Stimulated activated CD8-positive, alpha-beta memory T cell treated with anti-CD3 and anti-CD28 coated beads, Interleukin-7, amount 100 ng/mL, for 48 hours (primary cell): Measurements from ENCODE around the gene CACNA1G.

ENCODE experiments used
- DNase-seq, 2 donors: peaks; one replicate each; pipeline ENCODE4 v3.0.0-alpha.2; 2020; ENCODE audit warnings: low read depth in 1 of 2; ENCODE audit errors: extremely low read depth in 1 of 2

The CACNA1G gene

DNA sequence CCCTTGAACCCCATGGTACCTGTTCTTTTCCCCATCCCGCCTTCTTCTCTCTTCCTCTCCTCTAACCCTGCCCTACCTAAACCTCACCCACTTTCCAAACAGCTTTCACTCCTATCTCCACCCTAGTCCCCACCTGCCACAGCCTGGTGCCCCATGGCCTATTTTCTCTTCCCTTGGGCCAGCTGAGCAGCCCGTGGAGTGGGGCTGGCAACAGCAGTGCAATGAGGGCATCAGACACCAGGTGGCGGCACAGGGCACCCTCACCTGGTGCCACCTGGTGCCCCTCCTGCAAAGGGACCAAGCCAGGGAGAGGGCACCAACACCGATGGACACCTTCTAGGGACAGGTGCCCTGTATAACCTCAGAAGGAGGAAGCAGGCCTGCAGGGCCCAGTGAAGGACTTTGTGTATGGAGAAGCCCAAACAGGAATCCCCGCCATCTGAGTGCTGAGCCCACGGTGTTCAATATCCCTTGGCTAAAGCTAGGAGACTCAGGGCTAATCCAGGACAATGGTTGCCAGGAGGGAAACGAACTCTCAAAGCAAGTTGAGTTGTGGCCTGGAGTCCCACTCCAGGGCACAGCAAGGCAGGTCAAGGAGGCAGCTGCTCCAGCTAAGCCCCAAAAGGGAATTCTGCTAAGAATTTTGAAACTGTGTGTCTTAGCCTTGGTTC, 70.1 kb downstream of the CACNA1G start:
- peak; percentile 9 to 21 for DNase-seq

DNA sequence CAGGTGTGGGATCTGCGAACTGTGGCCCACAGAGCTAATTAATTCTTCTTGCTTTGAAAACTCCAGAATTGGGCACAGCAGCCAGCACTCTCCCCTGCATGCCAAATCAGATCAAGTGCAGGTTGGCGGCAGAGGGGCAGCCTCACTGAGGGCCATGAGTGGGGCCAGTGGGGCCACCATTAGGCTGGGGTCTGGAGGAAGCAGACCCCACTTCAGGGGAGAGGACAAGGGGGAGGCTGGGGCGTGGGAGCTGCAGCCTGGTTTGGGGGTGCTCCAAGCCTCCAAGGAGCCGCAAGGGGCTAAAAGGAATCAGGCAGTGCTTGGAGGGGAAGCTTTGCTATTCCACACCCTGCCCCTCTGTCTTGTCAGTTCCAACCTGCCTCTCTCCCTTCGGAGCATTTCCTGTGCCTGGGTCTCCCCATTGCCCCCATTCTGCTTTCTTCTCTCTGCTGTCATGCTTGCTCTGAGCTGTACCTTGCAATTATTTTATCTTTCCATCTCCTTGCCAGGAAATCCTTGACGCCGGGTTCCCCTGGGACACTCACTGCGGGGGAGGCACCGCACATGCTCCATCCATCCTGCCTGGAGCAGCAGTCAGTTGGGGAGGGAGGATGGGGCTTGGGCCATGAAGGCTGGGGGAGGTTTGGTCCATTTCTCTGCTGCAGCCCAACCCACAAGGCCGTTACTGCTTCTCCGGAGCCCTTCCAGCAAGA, 70.8 kb downstream of the CACNA1G start:
- DNase-seq = no peak

DNA sequence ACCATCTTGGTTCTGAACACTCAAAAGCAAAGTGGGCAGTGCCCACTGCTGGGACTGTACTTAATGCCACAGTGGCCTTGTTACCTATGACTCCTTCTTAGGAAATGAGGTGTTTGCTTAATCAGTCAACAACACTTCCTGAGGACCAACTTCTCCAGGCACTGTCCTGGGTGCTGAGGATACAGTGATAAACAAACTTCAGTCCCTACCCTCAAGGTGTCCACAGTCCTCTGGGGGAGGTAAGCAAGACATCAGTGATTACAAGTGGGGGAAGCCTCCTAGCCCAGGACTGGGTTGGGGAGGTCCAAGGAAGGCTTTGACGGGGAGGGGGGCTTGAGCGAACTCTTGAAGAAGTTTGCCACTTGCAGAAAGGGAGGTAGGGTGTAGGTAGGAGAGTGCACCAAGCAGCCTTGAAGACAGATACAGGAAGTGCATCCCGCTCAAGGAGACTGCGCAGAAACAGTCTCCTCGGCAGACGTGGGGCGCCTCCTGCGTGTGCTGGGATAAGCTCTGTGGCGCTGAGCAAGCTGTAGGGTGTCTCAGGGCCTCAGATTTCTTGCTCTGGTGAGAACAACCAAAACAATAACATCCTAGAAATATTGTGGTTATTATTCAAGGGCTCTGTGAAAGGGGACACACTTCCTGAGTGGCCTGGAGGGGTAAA, 71.5 kb downstream of the CACNA1G start:
- no peak for DNase-seq

DNA sequence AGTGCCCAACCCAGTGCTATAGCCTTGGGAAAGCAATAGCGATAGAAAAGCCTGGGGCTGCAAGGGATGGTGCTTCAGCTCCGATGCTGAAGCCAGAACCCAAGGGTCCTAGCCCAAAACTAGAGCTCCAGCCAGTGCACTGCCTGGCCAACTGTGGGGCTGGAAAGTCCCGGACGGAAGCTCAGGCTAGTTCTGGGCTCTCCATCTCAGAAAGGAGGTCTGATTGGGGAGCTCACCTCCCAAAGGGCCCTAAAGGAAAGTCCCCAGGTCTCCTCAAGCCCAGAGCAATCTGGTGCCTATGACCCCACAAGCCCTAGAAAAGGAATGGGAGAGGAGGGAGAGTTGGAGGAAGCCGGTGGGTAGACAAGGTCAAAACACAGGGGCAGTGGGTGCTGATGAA, 72.1 kb downstream of the CACNA1G start:
- no peak for DNase-seq

DNA sequence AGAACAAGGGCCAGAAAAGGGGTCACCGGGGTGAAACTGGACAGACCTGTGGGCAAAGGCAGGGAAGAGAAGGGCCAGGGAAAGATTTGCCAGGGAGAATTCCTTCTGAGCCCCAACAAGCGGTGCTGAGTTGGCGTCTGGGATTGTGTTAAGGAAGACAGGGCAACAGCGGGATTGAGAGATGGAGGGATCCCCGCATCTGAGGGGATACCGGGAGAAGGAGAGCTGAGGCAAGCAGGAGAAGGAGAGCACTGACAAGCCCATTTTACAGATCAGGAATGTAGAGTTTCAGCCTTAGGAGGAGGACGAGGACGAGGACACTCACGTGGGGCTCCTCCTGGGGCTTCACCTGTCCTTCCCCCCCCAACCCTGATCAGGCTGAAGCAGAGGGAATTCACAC, 73.2 kb downstream of the CACNA1G start:
- no peak for DNase-seq

DNA sequence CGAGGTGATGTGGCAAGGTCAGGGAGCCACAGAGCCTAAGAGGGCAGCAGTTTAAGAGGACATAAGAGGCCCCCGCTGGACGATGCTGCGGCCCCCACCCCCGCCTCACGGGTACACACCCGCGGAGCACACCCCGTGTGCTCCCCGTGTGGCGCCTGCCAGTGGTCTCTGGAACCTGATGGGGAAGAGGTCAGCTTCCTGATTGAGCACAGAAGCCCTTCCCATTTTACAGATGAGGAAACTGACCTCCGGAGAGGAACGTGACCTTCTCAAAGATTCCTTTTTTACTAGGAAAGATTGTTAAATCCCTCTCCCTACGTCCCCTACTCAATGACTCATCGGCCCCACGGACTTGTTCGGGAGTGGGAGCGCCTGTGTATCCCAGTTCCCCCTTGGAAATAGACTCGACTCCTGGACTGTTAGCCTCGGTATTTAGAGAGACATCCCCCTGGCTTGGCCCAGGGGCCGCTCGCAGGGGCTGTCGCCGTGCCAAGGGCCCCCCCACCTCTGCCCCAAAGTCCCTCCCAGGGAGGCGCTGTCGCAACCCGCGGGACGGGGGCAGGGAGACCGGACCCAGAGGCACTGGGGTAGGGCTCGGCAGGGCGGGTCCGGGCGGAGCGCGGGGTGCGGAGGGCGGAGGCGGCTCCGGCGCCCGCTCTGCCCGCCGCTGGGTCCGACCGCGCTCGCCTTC, 73.9 kb downstream of the CACNA1G start, which contains the start of gene ABCC3:
TSS of gene ABCC3 (plus strand) at position 658 of the 691 bp plus-strand sequence. CDS start 56 bp downstream, outside the sequence.
- DNase-seq = no peak

DNA sequence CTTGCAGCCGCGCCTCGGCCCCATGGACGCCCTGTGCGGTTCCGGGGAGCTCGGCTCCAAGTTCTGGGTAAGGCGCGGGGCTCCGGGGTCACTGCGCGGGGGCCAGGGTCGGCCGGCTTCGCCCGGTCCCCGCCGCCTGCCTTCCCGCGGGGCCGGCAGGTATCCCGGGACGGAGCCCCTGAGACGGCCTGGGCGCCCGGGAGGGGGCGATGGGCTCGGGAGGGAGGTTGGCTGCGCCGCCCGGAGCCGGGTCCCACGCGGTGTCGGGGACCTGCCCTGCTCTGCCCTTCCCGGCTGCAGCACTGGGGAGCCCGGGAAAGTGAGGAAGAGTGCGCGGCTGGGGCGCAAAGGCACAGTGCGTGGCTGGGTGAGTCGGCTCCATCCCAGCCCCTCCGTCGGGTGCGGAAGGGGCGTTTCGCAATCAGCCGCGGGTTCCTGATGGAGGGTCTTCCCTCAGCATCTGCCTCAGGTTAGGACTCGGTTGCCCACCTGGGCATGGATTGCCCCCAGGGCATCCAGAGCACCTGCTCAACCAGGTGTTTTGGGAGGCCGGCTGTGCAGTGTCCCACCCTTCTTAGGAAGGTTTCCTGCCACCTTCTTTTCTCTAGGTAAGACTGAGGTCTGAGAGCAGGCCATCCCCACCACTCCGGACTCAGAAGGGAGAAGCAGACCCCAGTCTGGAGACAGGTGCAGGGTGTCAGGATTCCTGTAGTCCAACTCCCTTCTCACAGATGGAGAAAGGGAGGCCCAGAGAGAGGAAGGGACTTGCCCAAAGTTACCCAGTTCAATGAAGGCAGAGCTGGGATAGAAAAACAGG, 74.6 kb downstream of the CACNA1G start:
- DNase-seq = no peak

DNA sequence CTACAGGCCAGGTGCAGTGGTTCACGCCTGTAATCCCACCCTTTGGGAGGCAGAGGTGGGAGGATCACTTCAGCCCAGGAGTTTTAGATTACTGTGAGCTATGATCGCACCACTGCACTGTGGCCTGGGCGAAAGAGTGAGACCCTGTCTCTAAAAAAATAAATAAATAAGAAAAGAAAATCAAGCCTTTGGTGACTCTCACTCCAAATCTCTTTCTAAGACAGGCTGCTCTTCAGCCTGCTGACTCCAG, 75.1 kb downstream of the CACNA1G start:
- DNase-seq = no peak

DNA sequence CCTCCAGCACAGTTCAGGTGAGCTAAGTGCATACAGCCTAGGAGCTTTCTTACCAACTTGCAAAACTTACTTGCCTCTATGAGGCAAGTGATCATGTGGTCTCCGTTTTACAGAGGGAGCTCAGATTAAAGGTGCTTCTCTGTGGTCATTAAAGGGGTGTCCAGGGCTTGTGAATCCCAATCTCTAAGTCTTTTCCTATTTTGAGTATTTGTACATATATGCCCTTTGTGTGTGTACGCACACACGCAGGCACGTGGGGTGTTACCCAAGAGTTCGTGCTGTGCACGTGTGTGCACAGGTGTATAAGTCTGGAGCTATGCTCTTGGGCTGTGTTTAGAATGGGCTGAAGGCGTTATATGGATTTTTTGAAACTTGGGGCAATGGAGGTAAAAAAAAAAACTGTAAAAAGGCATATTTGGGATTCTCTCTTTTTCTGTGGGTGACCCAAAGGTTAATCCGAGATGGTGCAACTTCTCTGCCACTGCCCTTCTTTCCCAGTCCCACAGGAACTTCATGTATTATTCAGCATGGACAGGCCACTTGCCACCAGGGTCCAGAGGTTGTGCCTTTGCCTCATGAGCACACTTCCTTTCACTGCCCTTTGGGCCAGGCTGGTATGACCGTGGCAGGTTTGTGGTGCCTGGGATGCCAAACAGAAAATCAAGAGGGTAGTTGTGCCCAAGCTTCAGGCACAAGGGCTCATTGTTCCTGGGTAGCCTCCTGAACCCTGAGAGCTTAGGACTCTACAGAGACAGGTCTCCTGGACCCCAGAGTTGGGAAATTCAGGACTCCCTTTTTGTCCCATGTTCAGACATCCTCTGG, 75.7 kb downstream of the CACNA1G start:
- no peak for DNase-seq

DNA sequence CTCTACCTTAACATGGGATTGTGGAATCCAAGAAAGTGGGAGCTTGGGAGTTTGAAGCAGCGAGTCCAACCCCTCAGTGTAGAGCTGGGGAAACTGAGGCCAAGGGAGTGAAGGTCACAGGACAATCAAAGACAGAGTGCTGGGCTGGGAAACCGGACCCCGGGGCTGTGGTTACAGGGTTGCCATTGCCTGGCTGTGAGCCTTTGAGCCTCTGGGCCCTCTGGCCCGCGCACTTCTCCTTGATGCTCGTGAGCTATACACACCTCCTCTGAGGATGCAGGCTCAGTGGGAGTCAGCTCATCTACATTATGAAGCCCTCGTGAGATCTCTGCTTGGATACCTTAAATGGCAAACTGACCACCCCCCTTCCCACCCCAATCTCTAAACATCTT, 76.3 kb downstream of the CACNA1G start:
- DNase-seq = no peak

DNA sequence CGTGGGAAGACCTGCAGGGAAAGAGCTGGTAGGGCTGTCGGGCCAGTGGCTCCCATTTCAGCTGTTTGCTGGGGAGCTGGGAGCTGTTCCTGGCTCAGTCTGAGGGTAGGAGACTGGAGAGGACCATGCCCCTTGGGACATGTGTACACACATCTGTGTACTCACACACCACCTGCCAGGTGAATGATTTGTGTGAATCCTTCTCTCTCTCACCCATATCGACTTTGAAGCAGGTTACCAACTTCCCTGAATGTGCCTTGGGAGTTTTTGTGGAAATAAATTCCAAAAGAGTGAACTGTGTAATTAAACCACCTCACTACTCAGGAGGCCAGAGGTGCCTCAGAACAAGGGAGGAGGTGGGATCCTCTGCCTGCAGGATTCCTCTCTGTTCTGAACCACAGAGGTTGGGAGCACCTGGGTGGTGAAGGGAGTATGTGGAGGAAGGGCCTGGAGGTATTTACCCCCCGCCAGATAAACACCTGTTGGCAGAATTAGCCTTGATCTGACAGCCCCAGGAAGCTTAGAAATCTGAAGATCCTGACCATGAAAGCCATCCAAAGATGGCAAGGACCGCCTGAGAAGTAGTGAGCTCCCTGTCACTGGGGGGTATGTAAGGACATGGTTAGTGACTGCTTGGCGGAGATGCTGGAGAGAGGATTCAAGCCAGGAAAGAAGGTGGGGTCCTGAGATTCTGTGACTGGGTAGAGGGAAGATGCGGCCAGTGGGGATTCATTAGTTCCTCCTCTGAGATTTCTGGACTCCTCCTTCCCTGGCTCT, 77.5 kb downstream of the CACNA1G start:
- DNase-seq = no peak

DNA sequence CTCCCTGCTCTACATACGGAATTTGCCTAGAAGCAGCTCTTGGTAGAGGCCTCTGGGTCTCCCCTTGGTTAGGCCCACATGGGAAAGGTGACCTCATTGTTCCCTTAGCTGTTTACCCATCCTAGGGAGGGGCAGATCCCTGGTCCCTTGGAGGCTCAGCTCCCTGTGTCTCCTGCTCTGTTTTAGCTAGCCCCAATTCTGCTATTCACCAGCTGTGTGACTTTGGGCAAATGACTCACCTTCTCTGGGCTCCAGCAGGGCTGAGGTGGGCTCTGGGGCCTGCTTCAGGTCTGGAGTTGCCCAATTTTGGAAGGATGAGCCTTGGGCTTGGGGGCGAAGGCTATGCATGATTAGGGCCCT, 78.1 kb downstream of the CACNA1G start:
- DNase-seq = no peak

DNA sequence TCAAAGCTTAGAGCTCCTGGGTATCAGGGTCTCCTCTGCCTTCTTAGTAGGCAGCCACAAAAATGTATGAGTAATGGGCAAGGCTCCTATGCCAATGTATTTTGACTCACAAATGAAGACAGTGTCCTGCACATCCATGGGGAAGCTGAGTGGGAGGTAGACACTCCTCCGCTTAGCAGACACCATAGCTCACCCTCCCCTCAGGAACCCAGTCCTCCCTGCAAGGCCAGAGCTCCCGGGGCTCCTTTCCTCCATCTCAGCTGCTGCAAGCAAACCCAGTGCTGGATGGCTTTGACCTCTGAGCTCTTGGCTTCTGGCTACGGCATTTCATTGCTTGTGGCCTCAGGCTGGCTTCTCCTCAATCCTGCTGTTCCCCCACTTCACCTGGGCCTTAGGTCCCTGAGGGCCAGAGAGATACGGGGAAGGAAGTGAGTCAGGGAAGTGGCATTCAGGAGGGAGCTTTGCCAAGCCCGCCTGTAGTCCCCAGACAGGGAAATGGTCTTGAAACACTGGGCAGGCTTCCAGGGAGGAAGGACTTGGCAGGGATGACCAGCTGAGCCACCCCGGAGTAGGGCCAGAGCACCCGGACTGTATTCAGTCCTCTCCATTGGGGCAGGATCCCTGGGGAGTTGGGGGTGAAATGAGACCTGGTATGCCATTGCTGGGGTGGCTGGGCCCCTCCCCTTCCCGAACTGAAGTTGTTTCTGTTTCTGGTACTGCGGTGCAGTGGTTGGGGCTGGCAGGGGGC, 78.6 kb downstream of the CACNA1G start:
- no peak for DNase-seq

DNA sequence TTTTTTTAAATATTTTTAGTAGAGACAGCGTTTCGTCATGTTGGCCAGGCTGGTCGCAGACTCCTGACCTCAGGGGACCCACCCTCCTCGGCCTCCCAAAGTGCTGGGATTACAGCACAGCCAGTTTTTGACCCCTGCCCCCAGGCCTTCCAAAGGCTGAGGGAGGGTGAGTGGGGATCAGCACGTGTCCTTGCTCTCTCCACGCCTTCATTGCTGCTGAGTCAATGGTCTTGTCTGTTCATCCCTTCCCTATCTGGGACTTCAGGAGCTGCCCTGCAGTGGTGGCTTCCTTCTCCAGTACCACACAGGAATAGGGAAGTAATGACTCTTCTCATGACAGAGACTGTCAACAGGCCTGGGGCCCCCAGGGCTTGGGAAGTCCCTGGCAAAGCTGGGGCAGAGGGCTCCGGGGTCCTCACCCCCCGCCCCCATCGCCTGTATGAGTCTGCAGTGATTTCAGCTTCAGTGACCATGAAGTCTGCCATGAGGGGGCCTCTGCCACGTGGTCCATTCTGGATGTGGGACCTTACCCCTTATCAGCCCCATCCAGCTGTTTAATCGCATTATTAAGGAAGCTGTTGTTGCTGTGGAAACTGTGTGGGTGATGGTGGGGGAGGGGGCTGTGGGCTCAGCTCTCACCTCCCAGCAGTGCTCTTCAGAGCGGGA, 80.3 kb downstream of the CACNA1G start:
- DNase-seq = no peak

DNA sequence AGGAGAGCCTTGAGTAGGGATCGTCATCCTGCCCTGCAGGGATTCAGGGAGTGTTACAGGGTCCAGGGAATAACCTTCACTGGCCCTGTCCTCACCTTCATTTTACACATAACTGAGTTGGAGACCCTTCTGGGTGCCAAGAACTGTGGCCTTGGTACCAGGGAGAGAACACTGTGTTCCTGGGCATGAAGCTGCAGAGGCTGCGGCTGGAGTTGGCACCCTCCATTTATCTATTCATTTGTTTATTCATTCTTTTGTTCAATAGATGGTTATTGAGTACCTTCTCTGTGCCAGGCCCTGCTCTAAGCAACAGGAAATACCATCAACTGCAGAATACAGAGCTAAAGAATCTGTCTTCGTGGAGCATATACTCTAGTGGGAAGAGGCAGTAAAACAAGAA, 80.8 kb downstream of the CACNA1G start:
- DNase-seq = no peak

DNA sequence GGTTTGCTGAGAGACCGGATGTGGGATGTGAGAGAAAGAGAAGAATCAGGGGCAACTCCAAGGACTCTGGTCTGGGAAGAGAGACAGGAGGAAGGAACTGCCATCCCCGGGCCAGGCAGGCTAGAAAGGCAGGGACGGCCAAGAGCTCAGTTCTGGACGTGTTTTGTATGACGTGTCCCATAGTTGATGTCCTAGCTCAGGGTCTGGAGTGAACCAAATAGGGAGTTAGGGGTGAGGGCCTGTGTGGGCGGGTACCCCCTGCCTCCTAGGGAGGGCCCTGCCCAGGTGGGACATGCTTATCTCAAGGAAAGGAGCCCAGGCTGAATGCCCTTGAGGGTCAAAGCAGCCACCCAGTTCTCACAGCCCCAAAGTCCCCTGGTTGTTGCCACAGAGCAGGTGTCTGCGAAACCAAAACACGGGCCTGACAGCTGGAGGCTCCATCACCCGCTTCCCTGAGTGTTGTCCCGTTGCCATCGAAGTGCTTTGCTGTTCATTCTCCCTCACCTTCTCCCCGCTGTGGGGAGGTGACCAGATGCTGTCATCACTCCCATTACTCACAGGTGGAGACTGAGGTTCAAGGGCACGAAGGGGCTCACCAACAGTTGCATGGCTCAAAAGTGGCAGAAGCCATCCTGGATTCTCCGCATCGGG, 81.7 kb downstream of the CACNA1G start:
- no peak for DNase-seq
